ENCODE results near the gene CACNA1H. TPM values are rescaled to one million over a fixed set of nuclear protein-coding genes. Genes with fewer than 3 reads are reported as not detected.

Gene CACNA1H
- total and polyA plus RNA-seq, 9 of the 15 experiments (the other 6 are each of a cell fraction or from before 2014, with no cell fraction given): 0.10 to 0.18 TPM; not detected in 7

DNA sequence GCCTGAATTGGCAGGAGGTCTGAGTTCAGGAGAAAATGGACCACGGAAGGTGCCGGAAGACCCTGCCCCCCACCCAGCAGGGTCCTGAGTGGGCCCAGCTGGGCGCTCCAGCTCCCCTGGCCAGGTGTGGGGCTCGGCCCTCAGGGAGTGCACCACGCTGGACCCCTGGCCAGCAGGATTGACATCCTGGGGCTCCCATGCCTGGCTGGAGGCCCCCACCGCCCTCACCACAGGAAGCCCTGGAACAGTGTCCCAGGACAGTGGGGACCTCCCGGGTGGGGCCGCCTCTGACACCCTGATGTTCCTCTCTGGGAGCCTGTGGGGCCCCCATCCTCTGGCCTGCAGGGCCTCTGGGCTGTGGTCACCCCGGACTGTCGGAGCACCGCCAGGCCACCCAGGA, 28.1 kb upstream of the CACNA1H start (continued):
- TF ChIP-seq, protein P1, sequence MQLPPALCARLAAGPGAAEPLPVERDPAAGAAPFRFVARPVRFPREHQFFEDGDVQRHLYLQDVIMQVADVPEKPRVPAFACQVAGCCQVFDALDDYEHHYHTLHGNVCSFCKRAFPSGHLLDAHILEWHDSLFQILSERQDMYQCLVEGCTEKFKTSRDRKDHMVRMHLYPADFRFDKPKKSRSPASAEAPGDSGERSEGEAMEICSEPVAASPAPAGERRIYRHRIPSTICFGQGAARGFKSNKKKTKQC (CRISPR knock-in tag; IDR thresholded peaks at IDR 0.05): no peak
- TF ChIP-seq MXI1 (IDR thresholded peaks at IDR 0.05; ENCODE audit: low read depth, low read length) (no peak), SAP30 (IDR thresholded peaks at IDR 0.05; ENCODE audit: borderline replicate concordance, insufficient read depth, low read depth, low read length, poor library complexity, severe bottlenecking) (no peak), ZEB2 (IDR thresholded peaks at IDR 0.05) (no peak), KAT8 (IDR thresholded peaks at IDR 0.05; ENCODE audit: low read depth) (no peak), HDAC8 (tag; IDR thresholded peaks at IDR 0.05) (no peak)

DNA sequence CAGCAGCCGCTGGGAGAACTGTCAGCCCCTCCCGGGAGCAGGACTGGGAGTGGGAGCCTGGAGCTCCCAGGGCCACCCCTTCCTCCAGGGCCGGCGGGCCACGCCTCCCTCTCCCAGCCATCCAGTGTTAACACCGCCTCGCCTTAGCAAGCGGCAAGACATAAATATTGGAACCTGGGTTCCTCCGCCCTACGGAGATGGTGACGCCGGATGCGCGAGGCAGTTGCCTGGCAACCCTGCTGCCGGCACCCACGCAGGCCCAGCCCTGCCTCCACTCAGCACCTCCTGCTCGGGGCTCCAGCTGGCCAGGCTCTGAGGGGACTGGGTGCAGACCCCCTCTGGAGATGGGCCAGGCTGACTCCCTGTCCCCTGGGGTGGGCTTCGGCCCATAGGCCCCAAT, 27.4 kb upstream of the CACNA1H start:
- intact Hi-C loops (cut with micrococcal nuclease): no loop called here
- Histone ChIP-seq H3K27ac (ENCODE audit: extremely low read depth, low read depth, low read length) (no peak overlapping the region), H3K4me3 (no peak overlapping the region), H3K9ac (ENCODE audit: insufficient read depth in 1 of 2, low read depth in 2 of 2, low read length in 2 of 2) (peak overlapping the region in 1 of 2 experiments; percentile 17; a peak in 1 of 4 replicates), H3K9me3 (replicated peaks; ENCODE audit: control insufficient read depth, insufficient read depth, low read depth, low read length) (no peaks in the 10 kb centered on the region), H3K27me3 (ENCODE audit: control insufficient read depth in 2 of 2, insufficient read depth in 2 of 2, low read length in 2 of 2) (peaks cover 2 to 38% of the 10 kb centered on the region in 2 experiments; a peak in 3 of 5 replicates), H3K4me2 (ENCODE audit: insufficient read depth, low read length) (no peak overlapping the region), H3K4me1 (replicated peaks in 1 of 2; ENCODE audit: control insufficient read depth in 2 of 2, insufficient read depth in 2 of 2, low read length in 2 of 2) (peaks cover 0 to 87% of the 10 kb centered on the region in 2 experiments; a peak in 2 of 5 replicates), H3K79me2 (ENCODE audit: control insufficient read depth, insufficient read depth, low read length) (no peaks in the 10 kb centered on the region), H3K36me3 (ENCODE audit: control insufficient read depth, insufficient read depth, low read length) (no peaks in the 10 kb centered on the region), H3K9me1 (ENCODE audit: control insufficient read depth, insufficient read depth, low read length) (no peaks in the 10 kb centered on the region), H2AFZ (ENCODE audit: low read depth, low read length) (no peak overlapping the region), H4K20me1 (replicated peaks; ENCODE audit: control insufficient read depth, insufficient read depth, low read length) (peaks cover 17% of the 10 kb centered on the region)
- ChIA-PET CTCF (ENCODE audit: low intra/inter-chr PET ratio) (no interaction called here), POLR2A (no interaction called here)
- BruUV-seq (replicated peaks): no TSS peak
- FAIRE-seq (no peak), DNase-seq (ENCODE audit: extremely low read depth in 1 of 4, low spot score in 3 of 4) (peak; percentile 46 to 71 (median 58)), ATAC-seq (peak; percentile 63)
- in situ Hi-C loops (cut with MboI): no loop called here
- 1% methylated on average over 18 of the region's 18 CpGs for WGBS (ENCODE audit: insufficient coverage, low coverage, missing lambda C conversion rate)
- TF ChIP-seq RCOR1 (IDR thresholded peaks at IDR 0.05; ENCODE audit: borderline replicate concordance in 1 of 2, low read depth in 2 of 2, low read length in 2 of 2): 0 out of 4 replicates have a peak, but pooled peaks of 1 of the 2 experiments have one; percentile 14
- TF ChIP-seq SOX6 (IDR thresholded peaks at IDR 0.05): no peak
- TF ChIP-seq CBX2 (IDR thresholded peaks at IDR 0.05; ENCODE audit: insufficient read depth, low read length, poor library complexity, severe bottlenecking): no peak
- peak; percentile 73 for TF ChIP-seq EGR1 (conservative IDR thresholded peaks at IDR 0.05)
- TF ChIP-seq RFX1 (IDR thresholded peaks at IDR 0.05): peak; percentile 78
- TF ChIP-seq C11orf30 (IDR thresholded peaks at IDR 0.05; ENCODE audit: low read depth): no peak
- no peak for TF ChIP-seq CHD1 (IDR thresholded peaks at IDR 0.05; ENCODE audit: low read length)
- peak; percentile 17 for TF ChIP-seq HNRNPLL (IDR thresholded peaks at IDR 0.05; ENCODE audit: low read depth, low read length, poor library complexity, severe bottlenecking)
- TF ChIP-seq NRF1 (conservative IDR thresholded peaks at IDR 0.05 in 1 of 2, IDR thresholded peaks at IDR 0.05 in 1 of 2): peak in 1 of 2 experiments; percentile 51; a peak in 2 of 4 replicates
- TF ChIP-seq TBP (optimal IDR thresholded peaks at IDR 0.05; ENCODE audit: low read depth, low read length): no peak
- TF ChIP-seq NFYB (IDR thresholded peaks at IDR 0.05; ENCODE audit: extremely low read depth, insufficient read length): no peak
- no peak for TF ChIP-seq SAFB (IDR thresholded peaks at IDR 0.05; ENCODE audit: borderline replicate concordance, low read depth, low read length)
- TF ChIP-seq, protein P2, sequence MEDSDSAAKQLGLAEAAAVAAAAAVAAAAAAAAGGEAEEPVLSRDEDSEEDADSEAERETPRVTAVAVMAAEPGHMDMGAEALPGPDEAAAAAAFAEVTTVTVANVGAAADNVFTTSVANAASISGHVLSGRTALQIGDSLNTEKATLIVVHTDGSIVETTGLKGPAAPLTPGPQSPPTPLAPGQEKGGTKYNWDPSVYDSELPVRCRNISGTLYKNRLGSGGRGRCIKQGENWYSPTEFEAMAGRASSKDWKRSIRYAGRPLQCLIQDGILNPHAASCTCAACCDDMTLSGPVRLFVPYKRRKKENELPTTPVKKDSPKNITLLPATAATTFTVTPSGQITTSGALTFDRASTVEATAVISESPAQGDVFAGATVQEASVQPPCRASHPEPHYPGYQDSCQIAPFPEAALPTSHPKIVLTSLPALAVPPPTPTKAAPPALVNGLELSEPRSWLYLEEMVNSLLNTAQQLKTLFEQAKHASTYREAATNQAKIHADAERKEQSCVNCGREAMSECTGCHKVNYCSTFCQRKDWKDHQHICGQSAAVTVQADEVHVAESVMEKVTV (CRISPR knock-in tag; IDR thresholded peaks at IDR 0.05): no peak
- TF ChIP-seq, protein P3, sequence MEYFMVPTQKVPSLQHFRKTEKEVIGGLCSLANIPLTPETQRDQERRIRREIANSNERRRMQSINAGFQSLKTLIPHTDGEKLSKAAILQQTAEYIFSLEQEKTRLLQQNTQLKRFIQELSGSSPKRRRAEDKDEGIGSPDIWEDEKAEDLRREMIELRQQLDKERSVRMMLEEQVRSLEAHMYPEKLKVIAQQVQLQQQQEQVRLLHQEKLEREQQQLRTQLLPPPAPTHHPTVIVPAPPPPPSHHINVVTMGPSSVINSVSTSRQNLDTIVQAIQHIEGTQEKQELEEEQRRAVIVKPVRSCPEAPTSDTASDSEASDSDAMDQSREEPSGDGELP (CRISPR knock-in tag; IDR thresholded peaks at IDR 0.05; ENCODE audit: borderline replicate concordance): peak; percentile 37; the same call in 1 of the 2 replicates

Measured in K562 (cell line).